Left renal cortex interstitium (tissue), 4 donors: ENCODE measurements around the gene LPCAT4. TPM values are rescaled to one million over a fixed set of nuclear protein-coding genes. Genes with fewer than 3 reads are reported as not detected.

Experiments
- polyA plus RNA-seq, 4 donors: library from polyadenylated mRNA; unstranded; fragments of 120-200 nt; gene quantifications; one replicate each; pipeline ENCODE4 v1.2.1, GENCODE V29; 2013; ENCODE audit not compliant: insufficient read length in 4 of 4

Gene LPCAT4
- polyA plus RNA-seq, 4 donors, result 31.0 to 56.7 (median 43.3) TPM

Other genes with a start within 250 kb of the LPCAT4 start
- gene KATNBL1, start 157.1 kb downstream of the LPCAT4 start, polyA plus RNA-seq, result 10 to 100 TPM; 49.1 to 99.3 (median 64.9) TPM
- 100 to 1,000 TPM; 115 to 139 (median 131) TPM for gene EMC4, start 142.2 kb downstream of the LPCAT4 start, polyA plus RNA-seq
- gene SLC12A6, start 29.4 kb downstream of the LPCAT4 start, polyA plus RNA-seq, result 10 to 100 TPM; 16.6 to 29.3 (median 24.0) TPM
- gene NOP10, start 24.1 kb downstream of the LPCAT4 start, polyA plus RNA-seq, result 100 to 1,000 TPM; 117 to 152 (median 136) TPM
- under 1 TPM in 2 of 4 donors, not detected in 2; 0.08 TPM for gene NUTM1, start 23.9 kb downstream of the LPCAT4 start, polyA plus RNA-seq
- gene GOLGA8A, start 70.6 kb upstream of the LPCAT4 start, polyA plus RNA-seq, result 100 to 1,000 TPM in 2 of 4 donors, 10 to 100 TPM in 2; 35.5 to 237 (median 84.1) TPM
- gene GOLGA8B, start 216.5 kb upstream of the LPCAT4 start, polyA plus RNA-seq, result 100 to 1,000 TPM in 2 of 4 donors, 10 to 100 TPM in 2; 38.6 to 172 (median 97.3) TPM